HG02610 (cell line): ENCODE results near the gene ATP8A1.
A peak's percentile ranks its signal among the peaks of the same experiment; 100 is the strongest.
"Not testable (repeated sequence)": the region's sequence is repeated elsewhere in the genome, so short reads cannot be mapped to it uniquely, and the experiment has no call there.

Experiments
- ATAC-seq: cut with Tn5 transposase; IDR thresholded peaks from one replicate; pipeline ENCODE4 v1.9.1; 2021; ENCODE audit warnings: mild to moderate bottlenecking, moderate library complexity; ENCODE audit not compliant: unreplicated experiment

ATP8A1 gene

GRCh38 chr4:42652529-42653231 is 4.2 kb downstream of the ATP8A1 start:
- ATAC-seq = not testable (repeated sequence)

- ATAC-seq = no peak
These were observed 7.0 kb downstream of the ATP8A1 start for GRCh38 chr4:42649870-42650269.

- no peak for ATAC-seq
These were observed 9.8 kb downstream of the ATP8A1 start for GRCh38 chr4:42646999-42647541.

GRCh38 chr4:42646013-42646784 is 10.7 kb downstream of the ATP8A1 start:
- no peak for ATAC-seq

GRCh38 chr4:42644897-42645296 is 12.0 kb downstream of the ATP8A1 start:
- ATAC-seq = no peak

- ATAC-seq = peak; percentile 69
These were observed 13.2 kb downstream of the ATP8A1 start for GRCh38 chr4:42643685-42644084.

GRCh38 chr4:42642845-42643615 is 13.9 kb downstream of the ATP8A1 start:
- no peak for ATAC-seq

DNA sequence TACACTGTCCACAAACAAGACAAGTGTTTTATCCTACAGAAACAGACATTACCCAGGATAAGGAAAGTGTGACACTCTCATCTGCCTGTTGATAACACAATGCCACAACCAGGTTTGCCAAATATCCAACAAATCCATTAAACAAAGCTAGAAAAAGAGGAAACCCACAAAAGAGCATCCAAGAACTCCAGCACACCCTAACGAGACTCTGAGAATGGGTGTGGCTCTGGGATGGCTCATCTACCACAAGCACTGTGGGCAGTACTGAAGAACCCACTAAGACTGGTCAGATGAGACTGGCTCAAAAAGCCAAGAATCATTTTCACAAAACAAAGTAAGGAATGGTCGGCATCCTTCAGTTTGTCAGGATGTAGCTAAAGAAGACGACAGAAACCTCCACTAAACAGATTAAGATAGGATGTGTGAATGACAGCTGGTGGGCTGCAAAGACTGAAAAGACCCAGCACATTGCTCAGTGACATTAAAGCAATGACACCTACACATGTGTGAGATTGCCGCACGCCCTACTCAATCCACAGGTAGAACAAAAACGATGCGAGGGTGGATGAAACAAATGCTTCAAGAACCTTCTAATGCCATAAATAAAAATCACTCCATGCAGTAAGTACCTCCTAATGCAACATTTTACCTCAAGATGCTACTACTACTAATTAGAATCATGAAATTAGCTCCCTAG is 14.7 kb downstream of the ATP8A1 start:
- ATAC-seq = no peak

GRCh38 chr4:42641656-42642055 is 15.2 kb downstream of the ATP8A1 start:
- peak; percentile 16 for ATAC-seq

- ATAC-seq = no peak
These were observed 15.7 kb downstream of the ATP8A1 start for GRCh38 chr4:42641161-42641560.

- no peak for ATAC-seq
These were observed 16.3 kb downstream of the ATP8A1 start for GRCh38 chr4:42640613-42641012.

DNA sequence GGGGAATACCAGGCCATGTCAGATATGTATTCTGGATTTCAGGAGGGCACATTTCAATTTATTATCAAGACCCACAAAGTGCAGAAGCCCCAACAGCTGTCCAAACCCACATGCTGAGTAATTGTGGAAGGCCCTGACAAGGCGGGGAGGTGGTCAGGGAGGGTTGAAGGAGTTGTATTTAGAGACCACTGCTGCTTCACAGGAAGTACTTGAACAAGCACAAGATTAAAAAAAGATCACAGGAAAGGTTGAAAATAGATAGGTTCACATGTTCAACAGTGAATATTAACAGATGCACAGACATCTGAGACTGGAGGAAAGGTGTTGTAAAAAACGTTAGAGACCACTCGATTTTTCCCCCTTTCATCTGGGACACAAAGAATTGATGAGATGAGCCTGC is 17.9 kb downstream of the ATP8A1 start:
- peak; percentile 74 for ATAC-seq

- no peak for ATAC-seq
These were observed 18.6 kb downstream of the ATP8A1 start for GRCh38 chr4:42638321-42638720.

- ATAC-seq = peak; percentile 21
These were observed 19.0 kb downstream of the ATP8A1 start for GRCh38 chr4:42637867-42638266.

DNA sequence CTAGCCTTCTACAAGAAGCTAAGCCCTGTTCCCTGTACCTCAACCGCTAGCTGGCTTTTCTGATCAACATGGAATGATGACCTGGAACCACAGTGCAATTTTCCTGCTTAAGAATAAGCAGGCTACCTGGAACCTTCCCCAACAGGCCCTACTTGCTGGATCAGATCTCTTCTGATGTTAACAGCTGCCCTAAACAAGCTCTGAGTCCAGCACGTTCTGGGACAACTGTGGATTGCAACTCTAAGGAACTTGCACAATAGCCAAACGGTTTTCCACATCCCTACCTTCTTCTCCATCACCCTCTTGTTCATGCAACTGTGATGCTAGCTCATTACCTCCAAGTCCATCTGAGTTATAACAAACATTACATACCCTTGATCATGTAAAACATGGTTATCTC is 19.8 kb downstream of the ATP8A1 start:
- ATAC-seq = no peak

DNA sequence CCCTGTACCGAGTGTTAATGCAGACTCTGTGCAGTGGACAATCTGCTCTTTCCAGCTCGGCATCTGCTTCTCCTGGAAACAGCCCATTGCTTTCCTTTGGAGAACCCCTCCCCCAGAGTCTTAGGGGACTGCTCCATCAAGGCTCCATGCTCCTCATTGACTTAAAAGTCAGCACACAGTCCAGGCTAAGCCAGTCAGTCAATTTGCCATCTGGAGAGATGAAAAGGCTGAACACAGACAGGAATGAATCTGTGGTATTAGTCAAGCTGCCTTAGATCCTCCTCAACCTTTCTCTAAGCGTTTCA is 20.3 kb downstream of the ATP8A1 start:
- no peak for ATAC-seq

- peak; percentile 83 for ATAC-seq
These were observed 23.1 kb downstream of the ATP8A1 start for GRCh38 chr4:42633605-42634388.

DNA sequence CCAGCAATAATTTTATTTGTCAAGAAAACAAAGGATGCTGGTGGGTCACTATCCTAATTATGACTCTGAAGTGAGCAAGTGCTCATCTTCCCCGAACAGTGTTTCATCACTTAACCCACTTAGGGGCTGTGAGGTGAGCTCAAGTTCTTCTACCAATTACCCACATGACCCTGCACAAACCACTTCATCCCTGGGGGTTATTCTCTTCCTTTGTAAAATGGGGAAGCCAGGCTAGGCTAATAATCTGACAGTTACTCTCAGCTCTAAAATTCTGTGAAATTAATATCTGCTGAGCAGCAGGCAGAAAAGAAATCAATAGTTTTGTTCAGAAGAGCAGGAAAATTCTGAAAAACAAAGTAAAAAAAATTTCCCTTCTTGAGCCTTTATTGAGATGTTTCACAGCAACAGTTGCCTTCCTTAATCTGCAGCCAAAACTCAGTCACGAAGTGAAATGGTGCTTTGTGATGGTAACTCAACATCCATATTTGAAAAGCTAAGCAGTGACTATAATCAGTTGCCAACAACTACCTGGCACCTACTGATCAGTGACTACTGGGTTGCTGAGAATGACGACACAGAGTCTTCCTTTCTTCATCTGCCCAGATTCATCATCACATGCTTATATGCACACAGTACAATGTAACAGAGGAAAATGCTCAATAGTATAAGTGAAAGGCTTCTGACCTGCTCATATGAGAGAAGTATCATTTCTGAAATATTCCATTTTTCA is 24.1 kb downstream of the ATP8A1 start:
- no peak for ATAC-seq

DNA sequence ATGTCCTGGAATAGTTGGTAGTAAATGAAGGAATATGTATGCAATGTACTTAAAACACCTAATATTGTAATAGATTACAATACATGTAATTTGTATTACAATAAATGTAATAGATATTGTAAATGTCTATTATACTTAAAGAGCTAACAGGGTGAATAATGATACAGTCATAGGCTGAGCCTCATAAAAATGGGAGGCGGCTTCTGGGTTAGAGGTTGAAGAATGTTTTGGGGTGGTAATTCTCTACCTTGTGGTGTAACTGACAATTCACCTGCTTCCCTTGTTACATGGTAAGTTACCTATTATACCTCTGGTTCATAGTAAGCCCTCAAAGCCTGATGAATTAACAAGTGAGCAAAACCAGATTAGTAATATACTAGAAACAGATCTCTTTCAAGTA is 26.0 kb downstream of the ATP8A1 start:
- ATAC-seq = no peak

GRCh38 chr4:42628740-42629139 is 28.2 kb downstream of the ATP8A1 start:
- ATAC-seq = no peak
